Muscle of arm (tissue), 12 donors: ENCODE measurements around the gene SLC12A7. TPM values are rescaled to one million over a fixed set of nuclear protein-coding genes. Genes with fewer than 3 reads are reported as not detected.
"Not testable (repeated sequence)": the region's sequence is repeated elsewhere in the genome, so short reads cannot be mapped to it uniquely, and the experiment has no call there.

Experiments used
- DNase-seq: peaks from one replicate; pipeline ENCODE4 v3.0.0-alpha.2; 2013
- polyA plus RNA-seq, 12 donors: library from polyadenylated mRNA; unstranded; fragments of 120-200 nt; gene quantifications; one replicate each; pipeline ENCODE4 v1.2.1, GENCODE V29; 2013; ENCODE audit not compliant: insufficient read length in 12 of 12

The SLC12A7 gene
- polyA plus RNA-seq, 12 donors: 6.5 to 19.8 (median 8.5) TPM; not detected in 1

DNA sequence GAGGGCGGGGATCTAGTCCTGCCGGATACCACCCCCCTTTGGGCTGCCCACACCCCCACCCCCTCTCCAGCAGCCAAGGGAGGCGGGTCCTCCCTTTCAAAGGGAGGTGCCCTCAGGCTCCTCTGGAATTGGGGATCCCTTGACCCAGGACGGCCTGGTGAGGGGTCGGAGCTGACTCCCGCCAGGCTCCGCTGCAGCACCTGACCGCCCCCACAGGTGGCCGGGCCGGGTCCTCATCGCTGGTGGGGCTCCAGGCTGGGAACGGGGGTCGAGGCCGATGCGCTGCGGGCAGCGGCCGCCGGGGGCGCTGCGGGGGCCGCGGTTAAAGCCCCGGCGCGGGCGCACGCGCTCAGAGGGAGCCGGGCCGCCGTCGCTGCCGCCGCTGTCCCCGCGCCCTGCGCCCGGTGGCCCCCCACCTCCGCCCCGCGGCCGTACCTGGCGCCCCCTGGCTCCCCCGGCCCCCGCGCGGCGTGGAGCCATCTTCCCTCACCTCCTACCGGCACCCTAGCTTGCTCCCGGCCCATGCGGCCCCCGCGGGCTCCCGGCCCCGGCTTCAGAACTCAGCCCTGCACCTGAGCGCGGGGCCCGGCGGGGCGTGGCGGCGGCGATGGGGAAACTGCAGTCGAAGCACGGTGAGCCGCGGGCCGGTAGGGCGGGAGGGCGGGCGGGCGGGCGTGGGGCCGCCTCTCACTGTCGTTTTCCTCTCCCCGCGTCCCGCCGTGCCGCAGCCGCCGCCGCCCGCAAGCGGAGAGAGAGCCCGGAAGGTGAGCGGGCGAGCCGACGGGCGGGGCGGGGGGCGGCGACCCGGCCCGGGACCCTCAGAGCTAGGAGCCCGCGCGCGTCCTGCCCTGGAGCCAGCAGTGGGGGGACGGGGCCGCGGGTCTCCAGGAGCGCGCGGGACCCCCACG, 103.2 kb downstream of the SLC12A7 start, which contains the start of gene NKD2:
NKD2 (plus strand) TSS at position 352 of the 908 bp plus-strand sequence; CDS start at position 608, 256 bp downstream.
- DNase-seq: no peak

DNA sequence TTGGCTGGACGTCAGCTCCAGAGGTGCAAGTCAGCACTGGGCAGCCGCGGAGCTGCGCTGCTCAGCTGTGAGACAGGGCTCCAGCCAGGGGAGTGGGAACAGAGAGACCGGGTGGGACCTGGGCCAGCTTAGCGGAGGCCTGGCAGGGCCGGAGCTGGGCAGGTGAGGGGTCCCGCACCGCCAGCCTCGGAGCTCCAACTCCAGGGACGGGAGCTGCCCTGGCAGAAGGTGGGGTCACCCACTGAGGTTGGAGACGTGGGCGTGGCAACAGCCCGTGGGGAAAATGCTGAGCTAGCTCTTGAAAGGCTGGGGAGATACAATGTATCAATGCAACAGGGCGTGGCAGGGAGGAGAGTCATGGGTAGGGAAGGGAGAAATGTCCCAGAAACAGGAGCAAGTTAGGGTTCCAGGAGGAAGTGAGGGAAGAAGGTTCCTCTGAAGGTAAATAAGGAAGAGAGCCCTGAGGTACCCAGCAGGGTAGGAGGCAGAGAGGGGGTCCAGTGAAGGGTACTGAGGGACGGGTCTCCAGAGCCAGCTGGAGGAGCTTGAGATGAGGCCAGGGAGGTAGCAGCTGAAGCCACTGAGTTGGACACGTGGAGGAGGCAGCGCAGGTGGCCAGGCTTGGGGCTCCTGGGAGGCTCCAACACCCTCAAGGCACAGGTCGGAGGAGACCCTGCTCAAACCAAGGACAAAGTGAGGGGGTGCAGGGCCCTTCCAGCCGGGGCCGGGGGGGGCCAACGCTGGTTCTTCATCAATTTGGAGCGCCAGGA, 104.0 kb downstream of the SLC12A7 start:
- DNase-seq: no peak

DNA sequence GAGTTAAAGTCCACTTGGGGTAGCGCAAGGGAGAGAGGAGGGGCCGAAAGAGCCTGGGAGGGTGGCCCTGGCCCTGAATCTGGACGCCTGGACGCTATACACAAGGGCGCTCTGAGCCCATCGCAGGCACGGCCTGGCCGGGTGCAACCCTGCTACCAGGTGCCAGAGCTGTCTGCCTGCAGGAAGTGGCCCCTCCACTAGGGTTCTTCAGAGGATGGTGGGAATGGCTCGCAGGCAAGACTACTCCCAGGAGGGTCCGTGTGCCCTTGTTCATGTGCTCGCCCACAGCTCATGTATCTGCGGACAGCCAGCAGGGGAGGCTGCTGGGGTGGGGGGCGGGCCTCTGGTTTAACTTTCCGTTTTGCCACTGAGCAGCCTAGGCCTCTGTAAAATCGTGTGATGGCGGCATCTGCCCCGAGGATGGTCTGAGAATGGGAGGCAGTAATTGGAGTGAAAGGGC, 104.6 kb downstream of the SLC12A7 start:
- no peak for DNase-seq

DNA sequence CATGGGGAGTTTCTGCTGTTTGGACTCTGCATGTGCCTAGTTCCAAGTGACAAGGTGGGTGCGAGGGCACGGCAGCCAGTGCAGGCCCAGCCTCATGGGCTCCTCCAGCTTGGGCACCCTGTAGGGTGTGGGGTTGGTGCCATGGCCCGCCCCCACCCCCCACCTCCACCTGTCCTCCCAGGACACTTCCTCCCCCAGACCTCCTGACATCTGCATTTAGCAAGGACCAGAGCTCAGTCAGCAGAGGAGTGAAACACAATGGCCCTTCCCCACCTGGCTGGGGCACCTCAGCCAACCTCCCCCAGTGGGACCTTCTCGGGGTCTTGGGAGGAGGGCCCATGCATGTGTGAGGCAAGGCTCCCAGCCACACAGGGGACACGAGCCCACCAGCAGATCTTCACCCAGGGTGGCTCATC, 105.2 kb downstream of the SLC12A7 start:
- no peak for DNase-seq

DNA sequence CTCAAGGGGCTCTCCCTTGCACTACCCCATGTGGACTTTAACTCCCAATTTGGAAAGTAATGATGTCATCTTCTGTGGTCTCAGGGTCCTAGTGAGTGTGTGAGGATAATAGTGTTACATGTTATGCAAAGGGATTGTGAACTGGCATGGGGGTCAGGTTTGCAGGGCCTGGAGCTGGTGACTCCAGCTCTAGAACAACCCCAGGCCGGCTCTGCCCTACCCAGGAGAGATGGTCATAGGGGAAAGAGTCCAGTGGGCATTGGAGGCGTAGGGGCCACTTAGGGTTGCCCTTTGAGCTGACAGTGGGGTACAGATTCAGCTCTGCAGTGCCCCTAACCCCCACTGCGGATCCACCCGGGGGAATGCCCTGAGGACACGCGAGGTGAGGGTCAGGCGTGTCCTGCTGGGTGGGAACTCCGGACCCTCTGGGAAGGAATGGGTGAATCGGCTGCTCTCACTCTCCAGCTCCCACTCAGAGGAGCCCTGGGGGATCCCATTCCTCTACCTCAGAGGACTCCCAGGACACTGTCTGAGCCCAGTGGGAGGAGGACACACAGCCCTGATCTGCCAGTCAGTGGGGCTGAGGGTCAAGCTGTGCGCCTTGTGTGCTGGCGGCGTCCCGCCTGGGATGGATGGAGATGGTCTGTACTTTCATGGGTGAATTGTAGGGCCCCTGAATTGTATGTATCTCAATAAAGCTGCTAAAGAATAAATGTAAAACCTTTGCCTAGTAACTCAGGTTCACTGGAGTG, 105.8 kb downstream of the SLC12A7 start:
- no peak for DNase-seq

DNA sequence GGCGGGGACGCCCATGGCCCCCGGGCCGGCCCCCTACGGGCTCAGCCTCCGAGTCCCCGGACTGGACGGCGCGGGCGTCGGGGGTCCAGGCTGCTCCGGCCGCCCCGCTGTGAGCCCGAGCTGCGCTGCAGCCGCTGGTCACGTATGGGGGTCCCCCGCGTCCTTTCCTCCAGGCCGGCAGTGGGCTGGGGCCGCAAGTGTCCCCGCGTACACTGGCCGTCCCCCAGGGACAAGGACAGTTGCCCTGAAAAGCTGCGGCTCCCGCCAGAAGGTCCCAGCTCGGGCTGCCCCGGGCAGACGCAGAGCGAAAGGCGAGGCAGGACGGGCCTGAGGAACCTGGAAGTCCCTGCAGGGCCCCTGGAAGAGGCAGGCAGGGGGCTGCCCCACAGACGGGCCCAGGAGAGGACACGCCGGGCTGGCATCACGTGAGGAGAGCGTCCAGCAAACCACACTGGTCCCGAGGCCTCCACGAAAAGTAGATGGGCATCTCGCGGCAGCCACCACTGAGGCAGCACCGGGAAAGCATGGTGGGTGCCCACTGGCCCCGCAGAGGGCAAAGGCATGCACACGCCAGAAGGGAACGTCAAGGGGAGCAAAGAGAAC, 106.5 kb downstream of the SLC12A7 start:
- DNase-seq: no peak

DNA sequence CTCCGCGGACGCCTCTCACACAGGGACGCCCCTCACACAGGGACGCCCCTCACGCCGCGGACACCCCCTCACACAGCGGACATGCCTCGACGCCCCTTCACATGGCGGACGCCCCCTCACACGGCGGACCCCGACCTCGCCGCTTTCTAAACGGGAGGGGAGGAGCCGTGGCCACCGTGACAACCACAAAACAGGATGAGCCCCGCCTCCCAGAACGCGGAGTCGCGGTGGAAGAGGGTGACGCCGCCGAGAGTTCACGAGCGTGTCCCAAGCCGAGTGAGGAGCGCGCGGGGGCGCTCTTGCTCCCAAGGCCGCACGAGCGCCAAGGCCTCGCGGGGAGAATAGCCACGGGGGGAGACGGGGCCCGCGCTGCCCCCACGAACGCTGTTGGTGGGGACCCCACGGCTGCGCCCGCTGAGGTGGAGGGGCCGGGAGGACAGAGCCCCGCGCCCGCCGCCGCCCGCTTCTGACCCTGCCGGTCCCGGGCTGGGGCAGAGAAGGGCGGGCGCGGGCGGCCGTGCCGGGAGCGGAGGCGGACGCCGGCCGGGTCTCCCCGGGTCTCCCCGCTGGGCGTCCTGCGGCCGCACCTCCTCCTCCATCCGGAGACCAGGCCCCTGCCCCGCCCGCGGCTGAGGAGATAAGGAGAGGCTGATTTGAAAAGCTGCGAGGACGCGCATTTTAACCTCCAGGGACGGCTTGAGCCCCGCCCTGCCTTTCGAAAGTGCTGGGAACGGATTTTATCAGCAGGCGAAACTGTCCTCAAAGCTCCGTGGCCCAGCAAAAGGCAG, 107.2 kb downstream of the SLC12A7 start:
- peak; percentile 60 for DNase-seq

DNA sequence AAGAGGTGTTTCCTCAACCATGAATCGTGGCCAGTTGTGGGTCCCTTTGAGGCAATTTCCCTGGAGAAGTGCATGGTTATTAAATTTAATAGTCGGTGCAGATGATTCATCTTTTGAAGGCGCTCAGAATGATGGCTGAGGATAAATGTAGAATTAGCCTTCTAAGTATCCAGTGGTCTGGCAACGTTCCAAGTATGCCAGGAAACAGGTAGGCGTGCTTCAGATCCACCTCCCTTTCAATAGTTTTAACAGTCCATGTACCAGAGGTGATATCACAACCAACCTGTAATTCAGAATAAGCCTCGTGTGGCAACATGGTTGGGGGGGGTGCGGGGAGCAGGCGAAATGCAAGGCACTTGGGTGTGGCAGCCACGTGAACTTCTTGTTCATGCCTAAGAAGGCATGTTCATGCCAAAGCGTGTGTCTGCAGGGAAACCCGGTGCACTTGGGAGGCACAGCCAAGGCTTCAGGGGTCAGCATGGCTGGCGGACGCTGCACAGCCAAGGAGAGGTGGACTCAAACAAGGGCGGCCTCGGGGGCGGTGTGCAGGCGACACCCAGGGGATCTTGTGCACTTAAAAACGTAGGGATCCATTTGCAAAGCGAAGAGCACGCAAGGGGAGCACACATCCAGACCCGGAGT, 108.4 kb downstream of the SLC12A7 start:
- DNase-seq: no peak

DNA sequence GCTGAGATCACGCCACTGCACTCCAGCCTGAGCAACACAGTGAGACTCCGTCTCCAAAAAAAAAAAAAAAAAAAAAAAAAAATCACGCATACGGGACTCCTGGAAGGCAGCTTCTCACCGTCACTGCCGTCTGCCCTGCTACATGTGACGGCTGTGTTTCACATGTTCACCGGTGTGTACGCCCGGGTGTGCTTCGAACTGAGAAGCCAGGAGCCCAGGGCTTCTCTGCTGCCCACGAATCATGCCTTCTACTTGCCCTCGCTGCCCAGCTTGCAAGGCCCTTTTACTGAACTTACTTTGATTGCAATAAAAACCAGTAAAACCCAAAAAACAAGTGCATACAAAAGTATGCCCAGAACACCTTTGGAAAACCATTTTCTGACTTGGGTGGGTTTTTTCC, 109.0 kb downstream of the SLC12A7 start:
- no peak for DNase-seq

DNA sequence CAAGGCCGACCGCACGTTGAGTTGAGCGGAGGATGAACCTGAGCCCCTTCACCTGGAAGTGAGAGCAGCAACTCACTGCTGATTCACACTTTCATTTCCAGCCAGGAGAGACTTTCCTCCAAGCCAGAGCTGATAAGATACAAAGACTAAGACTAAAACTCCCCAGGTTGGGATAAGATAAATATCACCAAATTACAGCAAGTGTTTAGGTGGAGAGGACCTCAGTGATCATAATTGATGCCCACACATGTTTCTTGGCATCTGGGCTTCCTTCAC, 109.7 kb downstream of the SLC12A7 start:
- DNase-seq: no peak

DNA sequence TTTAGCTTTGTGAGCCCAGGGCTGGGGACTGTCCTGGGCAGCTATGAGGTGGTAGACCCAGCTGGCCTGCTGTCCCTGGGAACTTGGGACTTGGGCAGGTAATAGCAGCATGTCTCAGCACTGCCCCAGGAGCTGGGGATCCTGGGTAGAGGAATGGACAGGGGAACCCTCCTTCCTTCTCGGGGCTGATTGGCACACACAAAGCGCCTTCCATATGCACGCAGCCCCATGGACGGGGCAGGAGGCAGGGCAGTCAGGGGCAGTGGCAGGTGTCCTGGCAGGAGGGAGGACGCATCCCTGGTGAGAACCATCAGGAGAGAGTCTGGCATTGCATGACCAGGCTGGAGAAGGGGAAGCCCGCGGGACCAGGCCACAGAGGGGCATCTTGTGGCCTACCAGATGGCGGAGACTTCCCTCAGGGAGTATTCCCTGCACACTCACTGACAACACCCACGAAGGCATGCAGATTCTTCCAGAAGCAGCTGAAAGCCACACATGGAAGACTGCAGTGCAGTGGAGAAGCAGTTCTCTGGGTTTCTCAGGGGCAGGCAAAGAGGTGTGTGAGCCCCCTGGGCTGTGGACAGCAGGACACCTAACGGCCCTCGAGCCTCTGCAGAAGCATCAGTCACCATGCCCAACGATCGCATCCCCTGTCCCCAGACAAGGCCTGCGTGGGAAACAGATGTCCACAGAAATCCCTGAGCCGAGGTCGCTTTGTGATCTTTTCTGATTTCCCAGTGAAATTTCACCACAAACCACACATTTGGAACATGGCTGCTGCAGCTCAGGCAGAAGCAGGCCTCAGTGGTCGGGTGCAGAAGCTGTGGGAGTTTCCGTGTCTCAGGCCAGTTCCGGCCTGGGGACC, 110.2 kb downstream of the SLC12A7 start:
- DNase-seq: no peak

DNA sequence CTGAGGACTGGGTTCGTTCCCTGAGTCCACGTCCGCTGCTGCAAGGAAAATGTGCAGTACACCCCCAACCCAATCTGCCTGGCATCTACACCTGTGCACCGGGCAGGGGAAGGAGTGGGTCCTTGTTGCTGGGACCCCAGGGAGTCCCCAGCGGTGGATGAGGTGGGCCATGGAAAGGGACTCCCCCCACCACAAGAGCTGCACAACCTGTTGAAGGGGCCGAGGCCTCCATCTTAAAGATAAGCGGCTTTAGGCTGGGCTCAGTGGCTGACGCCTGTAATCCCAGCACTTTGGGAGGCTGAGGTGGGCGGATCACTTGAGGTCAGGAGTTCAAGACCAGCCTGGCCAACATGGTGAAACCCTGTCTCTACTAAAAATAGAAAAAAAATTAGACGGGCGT, 111.0 kb downstream of the SLC12A7 start:
- not testable (repeated sequence) for DNase-seq

Other genes with a start within 250 kb of the SLC12A7 start
- gene BRD9, start 219.3 kb downstream of the SLC12A7 start, polyA plus RNA-seq: 10 to 100 TPM in 11 of 12 donors, not detected in 1; 23.3 to 35.4 (median 27.5) TPM
- gene TRIP13, start 219.2 kb downstream of the SLC12A7 start, polyA plus RNA-seq: 10 to 100 TPM in 5 of 12 donors, 1 to 10 TPM in 6, not detected in 1; 6.0 to 19.7 (median 9.8) TPM
- gene NKD2, start 103.3 kb downstream of the SLC12A7 start, polyA plus RNA-seq: 10 to 100 TPM in 1 of 12 donors, 1 to 10 TPM in 9, under 1 TPM in 1, not detected in 1; 0.96 to 32.3 (median 1.7) TPM
- 1 to 10 TPM in 1 of 12 donors, under 1 TPM in 6, not detected in 5; 0.03 to 5.2 (median 0.07) TPM for gene SLC6A19, start 89.5 kb upstream of the SLC12A7 start, polyA plus RNA-seq
- gene SLC6A18, start 113.3 kb upstream of the SLC12A7 start, polyA plus RNA-seq: not detected
- under 1 TPM in 1 of 12 donors, not detected in 11; 0.22 TPM for gene TERT, start 183.0 kb upstream of the SLC12A7 start, polyA plus RNA-seq
- 10 to 100 TPM in 11 of 12 donors, not detected in 1; 25.9 to 65.9 (median 55.9) TPM for gene CLPTM1L, start 233.0 kb upstream of the SLC12A7 start, polyA plus RNA-seq